Activated T-cell treated with anti-CD3 and anti-CD28 coated beads for 48 hours (primary cell): ENCODE results near the gene IP6K3.

Experiments used
- DNase-seq: peaks from one replicate; pipeline ENCODE4 v3.0.0-alpha.2; 2020; ENCODE audit warnings: low read depth

IP6K3 gene

DNA sequence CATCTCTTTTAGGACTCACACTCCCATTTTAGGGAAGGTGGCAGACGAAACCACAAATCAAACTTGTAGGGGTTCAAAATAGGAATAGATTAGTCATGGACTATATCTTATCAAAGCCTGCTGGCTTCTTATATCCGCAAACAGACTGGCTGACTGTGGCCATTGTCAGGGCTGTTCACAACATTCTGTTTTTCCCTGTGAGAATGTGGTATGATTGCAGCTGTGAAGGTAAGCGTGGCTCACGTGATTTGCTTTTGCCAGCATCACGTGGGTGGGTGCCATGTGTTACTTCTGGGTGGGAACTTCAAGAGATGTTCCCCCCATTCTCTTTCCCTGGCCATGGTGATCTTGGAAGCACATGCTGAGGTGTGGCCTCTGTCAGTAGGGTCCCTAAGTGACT is 5.9 kb downstream of the IP6K3 start:
- no peak for DNase-seq

DNA sequence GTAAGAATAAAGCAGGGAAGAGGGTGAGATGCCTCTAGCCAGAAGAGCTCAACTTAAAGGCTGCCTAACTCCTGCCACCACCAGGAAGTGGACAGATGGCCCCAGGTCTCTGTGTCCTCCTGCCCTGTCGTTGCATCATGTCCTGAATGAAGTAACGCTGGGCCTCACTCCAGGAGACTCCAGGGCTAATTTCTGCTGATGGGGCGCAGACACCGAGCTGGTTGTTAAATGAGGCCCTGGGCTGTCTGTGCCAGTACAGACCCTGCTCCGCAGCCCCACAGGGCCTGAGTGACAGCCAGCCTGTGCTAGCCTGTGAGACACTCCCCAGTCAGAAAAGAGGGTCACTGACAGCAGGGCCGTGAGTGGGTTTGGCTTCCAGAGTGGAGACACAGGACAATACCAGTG is 6.5 kb downstream of the IP6K3 start:
- no peak for DNase-seq

DNA sequence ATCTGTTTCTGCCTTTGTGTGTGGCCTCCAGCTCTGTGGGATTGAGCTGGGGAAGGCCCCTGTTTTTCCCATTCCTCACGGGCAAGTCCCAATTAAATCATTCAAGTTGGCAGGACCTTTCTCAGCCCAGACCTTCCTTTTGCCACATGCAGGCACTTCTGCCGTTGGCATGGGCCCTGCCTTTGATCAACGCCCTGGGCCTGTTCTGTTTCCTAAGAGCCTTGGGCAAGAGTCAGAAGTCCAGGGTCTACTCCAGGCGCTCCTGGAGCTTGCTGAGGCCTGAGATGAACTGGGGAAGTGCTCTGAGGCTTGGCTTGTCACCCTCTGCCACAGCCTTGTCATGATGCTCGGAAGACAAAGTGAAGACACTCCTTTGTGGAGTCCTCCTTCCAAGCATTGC is 7.1 kb downstream of the IP6K3 start:
- DNase-seq, result no peak

- DNase-seq, result no peak
Measured at GRCh38 chr6:33738879-33739278, 7.8 kb downstream of the IP6K3 start.

- DNase-seq, result no peak
Measured at GRCh38 chr6:33738153-33738552, 8.6 kb downstream of the IP6K3 start.

DNA sequence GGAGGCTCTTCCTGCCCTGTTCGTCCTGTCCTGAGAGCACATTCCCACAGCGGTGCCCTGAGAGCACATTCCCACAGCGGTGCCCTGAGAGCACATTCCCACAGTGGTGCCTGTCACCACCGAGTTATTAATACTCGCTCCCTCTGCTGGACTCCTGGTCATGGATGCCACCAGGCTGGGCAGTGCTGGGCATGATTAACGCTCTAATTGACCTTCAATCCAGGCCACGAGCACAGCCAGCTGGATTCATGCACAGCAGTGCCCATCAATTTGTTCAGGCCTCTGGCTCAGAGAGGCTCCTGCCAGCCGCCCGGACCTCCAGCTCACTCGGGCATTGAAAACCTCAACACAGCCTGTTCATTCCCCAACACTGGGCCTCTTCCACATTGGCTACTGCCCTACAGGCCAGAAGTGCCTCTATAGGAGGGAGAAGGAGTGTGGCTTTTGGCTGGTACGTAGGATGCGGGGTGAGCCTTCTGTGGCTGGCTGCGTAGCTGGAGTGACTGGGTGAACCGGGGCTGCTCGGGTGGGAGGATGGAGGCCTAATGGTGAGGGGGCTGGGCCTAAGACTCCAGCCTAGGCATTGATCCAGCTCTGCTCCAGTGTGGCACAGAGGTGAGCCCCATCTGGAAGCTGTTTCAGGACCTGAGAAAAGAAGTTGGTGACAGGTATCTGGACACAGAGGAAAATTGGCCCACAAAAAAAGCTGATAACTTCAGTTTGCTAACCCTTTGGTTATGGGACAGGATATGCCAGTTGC is 9.3 kb downstream of the IP6K3 start:
- DNase-seq, result no peak

DNA sequence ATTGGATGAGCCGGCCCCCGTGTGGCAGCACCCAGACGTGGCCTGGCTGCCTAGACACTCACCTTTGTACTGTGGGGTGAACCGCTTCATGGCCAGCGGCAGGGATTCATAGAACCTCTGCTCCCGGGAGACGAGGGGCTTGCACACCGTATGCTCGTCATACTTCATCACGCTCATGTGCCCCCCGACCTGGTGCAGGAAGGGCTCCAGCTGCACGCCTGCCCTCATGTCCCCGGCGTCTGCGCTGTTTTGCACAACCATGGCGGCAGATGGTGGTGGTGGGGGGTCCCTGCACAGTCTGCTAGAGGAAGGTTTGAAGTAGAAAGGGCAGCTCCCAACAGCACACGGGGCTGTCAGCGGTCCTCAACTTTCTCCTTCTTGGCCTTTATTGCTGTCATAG is 11.5 kb downstream of the IP6K3 start:
- no peak for DNase-seq

DNA sequence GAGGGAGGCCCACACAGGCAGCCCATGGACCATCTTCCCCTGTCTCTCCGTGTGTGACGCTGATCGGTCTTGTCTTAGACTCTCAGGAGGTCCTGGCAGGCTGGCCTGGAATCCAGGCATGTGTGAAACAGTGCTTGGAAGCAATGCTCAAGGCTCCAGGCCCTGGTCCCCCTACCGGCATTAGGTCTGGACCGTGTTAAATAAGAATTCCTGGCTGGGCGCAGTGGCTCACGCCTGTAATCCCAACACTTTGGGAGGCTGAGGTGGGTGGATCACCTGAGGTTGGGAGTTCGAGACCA is 13.0 kb downstream of the IP6K3 start:
- no peak for DNase-seq

DNA sequence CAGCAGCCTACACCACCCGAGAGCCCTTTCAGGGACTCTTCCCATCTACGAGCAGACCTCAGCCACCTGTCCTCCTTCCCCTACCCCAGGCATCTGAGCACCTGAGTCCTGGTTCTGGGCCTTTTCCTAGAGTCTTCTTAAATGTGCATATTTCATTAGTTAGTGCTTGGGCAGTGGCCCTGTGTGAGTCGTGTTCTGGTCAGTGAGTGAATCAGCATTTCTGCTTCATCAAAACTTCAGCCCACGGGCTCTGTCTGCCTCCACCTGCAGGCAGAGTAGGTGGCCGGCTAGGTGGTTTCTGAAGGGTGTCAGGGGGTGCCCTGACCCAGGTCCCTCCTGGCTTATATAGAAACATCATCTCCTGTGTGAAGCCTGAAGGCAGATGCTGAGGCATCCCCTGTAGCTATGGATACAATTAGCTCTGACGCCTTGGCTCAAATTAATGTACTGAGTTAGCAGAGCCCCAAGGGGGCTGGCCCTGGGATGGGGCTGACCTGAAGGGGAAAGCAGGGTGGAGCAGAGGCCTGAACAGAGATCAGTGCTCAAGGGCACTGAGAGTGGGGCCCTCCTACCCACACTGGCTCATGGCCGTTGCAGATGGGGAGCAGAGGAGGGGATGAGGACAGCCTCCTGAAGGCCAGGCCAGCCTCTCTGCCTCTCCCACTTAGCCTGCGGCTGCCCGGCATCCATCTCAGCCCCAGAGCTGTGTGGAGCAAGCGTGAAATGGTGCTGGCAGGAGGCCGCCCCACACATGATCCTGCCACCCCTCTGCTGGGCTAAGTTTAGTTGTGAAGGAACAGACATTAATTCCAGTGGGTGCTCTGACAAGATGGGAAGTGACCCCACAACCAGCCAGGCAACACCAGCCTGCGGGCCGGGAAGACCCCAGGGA is 13.6 kb downstream of the IP6K3 start:
- no peak for DNase-seq

- no peak for DNase-seq
Measured at GRCh38 chr6:33732385-33732784, 14.3 kb downstream of the IP6K3 start.

GRCh38 chr6:33731751-33732282 is 14.9 kb downstream of the IP6K3 start:
- DNase-seq, result no peak

- DNase-seq, result no peak
Measured at GRCh38 chr6:33731035-33731434, 15.7 kb downstream of the IP6K3 start.

DNA sequence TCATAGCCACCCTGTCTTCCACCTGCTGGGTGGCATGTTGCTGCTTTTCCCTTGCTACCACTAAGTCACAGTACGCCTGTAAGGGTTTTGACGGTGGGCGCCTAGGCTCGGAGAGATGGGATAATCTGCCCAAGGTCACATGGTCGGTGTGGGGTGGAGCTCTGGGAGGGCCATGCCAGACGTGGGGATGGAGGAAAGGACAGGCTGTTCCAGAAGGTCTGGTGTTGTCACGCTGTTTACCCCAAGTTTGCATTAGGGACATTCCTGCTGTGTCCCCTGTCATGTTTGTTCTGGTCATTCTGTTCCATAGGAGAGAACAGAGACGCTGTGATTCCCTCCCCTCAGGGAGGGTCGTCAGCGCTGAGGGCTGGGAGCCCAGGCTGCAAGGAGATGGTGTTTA is 16.1 kb downstream of the IP6K3 start:
- DNase-seq, result no peak

- no peak for DNase-seq
Measured at GRCh38 chr6:33729059-33729458, 17.6 kb downstream of the IP6K3 start.

DNA sequence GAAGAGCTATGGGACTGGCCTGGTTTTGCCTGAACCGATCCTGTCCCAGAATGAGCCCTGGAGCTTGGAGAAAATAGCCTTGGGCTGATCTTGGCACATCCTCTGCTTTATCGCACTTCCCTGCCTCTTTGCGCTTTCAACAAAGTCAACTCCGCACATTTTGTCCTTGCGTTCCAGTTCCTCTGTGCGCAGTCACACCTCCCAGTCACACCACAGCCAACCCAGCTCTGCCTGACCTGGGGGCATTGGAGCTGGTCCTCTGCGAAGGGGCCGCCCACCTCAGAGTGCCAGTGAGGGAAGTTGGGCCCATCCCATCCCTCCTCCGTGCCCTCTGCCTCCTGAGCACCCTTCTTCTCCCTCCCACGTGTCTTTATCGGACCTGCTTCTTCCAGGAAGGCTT is 18.3 kb downstream of the IP6K3 start:
- no peak for DNase-seq

DNA sequence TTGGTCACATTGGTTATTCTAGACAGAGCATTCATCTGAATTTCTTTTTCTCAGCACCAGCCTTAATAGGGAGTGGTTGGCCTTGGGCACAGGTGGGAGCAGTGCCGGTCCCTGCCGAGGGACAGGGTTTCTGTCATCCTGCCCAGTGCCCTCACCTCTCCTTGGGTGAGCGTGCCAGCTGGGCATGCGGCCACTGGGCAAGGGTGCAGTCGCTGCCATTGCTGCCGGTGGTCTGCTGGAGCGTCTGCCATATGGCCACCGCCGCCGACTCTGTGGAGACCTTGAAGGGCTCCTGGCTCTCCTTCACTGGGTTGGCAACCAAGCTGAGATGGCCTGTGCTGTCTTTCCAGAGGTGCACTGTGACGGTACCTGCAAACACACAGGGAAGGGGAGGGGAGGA is 18.8 kb downstream of the IP6K3 start:
- DNase-seq, result no peak

- no peak for DNase-seq
Measured at GRCh38 chr6:33727126-33727525, 19.6 kb downstream of the IP6K3 start.

DNA sequence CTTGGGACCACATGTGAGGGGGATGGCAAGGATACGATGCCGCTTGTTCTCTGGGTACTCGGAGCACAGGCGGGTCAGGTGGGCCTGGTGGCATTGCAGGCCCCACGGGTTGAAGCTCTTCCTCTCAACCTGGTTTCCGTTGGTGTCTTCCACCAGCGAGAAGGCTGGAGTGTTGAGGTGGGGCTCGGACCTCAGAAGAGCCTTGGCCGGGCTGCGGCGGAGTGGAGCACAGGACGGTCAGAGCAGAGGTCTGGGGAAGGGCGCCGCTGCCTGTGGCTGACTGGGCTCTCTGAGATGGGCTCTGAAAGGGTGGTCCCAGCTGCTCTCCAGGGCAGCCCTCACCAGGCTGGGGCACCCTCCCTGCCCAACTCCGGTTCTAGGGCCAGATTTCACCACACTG is 20.0 kb downstream of the IP6K3 start:
- DNase-seq, result no peak

DNA sequence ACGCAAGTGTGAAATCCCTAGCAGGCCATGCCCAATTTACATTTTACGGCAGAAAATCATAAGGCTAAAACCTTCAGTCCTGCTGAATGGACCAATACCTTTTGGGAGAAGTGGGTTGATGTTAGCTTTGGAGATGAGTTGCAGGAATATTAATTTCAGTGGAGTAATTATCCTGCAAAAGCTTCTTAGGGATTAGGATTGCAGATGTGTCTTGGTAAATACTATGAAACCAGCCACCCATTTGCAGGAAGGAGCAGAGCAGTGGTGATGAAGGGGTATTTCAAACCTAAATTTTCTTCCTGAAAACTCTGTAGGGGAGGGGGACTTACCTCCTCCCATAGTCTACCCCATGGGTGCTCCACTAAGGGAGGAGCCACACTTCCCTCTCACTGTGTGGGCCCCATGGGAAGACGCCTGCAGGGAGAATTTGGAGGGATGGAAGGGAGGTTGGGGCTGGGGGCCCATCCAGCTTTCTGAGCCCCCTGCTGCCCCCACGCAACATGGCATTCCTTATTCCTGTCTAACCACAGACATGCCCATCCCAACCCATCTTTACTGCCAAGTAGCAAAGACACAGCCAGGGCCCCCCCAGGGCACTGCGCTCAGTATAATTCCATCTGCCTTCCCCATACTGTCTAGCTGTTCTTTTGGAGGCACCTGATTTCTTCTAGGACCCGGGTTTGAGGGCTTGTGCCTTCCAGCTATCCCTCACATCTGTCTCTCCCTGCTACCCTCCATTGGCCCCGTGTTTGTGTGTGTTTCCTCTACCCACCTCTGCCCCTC is 20.6 kb downstream of the IP6K3 start:
- no peak for DNase-seq

DNA sequence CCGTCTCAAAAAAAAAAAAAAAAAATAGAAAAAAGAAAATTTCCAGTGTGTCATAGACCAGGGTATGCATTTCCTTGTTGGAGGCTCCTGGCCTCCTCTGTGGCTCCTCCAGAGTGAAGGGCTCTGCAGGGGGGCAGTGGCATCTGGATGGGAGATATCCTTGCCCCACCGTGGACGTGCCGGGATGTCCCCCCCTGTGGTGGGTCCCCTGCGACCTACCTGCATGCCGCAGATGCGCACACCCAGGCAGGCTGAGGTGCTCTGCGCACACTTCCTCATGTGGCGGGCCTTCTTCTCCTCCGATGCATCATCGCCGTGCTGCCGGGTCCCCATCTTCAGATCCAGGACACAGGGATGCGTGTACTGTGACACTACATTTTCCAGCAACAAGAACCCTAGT is 21.5 kb downstream of the IP6K3 start:
- no peak for DNase-seq

GRCh38 chr6:33724102-33725023 is 22.3 kb downstream of the IP6K3 start:
- DNase-seq, result no peak
